GM12864 (cell line): ENCODE results near the gene TBC1D8B.

Experiments used
- DNase-seq: peaks from one replicate; pipeline ENCODE4 v3.0.0-alpha.2; 2011; ENCODE audit warnings: low read depth
- H3K4me3 ChIP-seq: 2 replicates; pipeline ENCODE4 v1.5.1; 2011; ENCODE audit warnings: mild to moderate bottlenecking, low read depth, low read length, control low read depth
- TF ChIP-seq, protein P1 (sequence below): IDR thresholded peaks from 2 replicates; pipeline ENCODE4 v1.5.1; 2011; ENCODE audit warnings: low read depth, mild to moderate bottlenecking, moderate library complexity, low read length, control low read depth, inconsistent platforms; ENCODE audit errors: missing control alignments

TBC1D8B gene

DNA sequence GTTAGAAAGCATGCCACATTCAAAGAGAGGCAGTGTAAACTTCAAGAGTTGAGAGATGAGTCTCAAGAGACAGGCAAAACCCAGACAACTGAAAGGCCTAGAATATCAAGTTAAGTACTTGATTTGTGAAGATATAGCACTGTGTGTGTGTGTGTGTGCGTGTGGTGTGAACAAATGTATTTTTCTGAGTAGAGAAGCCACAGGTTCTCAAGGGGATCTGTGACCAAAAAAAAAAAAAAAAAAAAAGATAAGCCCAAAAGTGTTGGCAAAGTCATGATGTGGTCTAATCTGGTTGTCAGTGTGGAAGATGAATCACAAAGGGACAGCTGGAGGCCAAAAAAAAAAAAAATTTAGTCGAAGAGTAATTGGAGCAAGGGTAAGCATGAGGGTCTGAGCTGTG is 96.8 kb downstream of the TBC1D8B start:
- no peak overlapping the region for H3K4me3 ChIP-seq
- TF ChIP-seq, protein P1, sequence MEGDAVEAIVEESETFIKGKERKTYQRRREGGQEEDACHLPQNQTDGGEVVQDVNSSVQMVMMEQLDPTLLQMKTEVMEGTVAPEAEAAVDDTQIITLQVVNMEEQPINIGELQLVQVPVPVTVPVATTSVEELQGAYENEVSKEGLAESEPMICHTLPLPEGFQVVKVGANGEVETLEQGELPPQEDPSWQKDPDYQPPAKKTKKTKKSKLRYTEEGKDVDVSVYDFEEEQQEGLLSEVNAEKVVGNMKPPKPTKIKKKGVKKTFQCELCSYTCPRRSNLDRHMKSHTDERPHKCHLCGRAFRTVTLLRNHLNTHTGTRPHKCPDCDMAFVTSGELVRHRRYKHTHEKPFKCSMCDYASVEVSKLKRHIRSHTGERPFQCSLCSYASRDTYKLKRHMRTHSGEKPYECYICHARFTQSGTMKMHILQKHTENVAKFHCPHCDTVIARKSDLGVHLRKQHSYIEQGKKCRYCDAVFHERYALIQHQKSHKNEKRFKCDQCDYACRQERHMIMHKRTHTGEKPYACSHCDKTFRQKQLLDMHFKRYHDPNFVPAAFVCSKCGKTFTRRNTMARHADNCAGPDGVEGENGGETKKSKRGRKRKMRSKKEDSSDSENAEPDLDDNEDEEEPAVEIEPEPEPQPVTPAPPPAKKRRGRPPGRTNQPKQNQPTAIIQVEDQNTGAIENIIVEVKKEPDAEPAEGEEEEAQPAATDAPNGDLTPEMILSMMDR: no peak
- DNase-seq: no peak

DNA sequence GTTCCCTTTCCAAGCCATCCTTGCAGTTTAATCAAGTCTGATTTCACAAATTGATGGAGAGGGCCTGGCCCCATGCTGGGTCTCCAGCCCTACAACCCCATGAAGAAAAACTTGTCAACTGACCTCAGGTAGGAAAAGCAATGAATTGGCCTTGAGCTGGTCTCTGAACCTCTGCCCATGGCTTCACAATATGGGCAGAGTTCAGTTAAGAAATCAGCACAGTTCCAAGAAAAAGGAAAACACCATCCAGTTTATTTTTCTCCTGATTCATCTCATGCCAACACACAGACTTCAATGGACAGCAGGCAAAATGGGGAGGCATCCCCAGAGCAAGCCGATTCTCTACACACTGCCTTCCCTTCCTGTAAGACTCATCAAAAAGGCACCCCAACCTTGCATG is 97.4 kb downstream of the TBC1D8B start:
- H3K4me3 ChIP-seq: no peak overlapping the region
- TF ChIP-seq, protein P1: no peak
- DNase-seq: no peak

DNA sequence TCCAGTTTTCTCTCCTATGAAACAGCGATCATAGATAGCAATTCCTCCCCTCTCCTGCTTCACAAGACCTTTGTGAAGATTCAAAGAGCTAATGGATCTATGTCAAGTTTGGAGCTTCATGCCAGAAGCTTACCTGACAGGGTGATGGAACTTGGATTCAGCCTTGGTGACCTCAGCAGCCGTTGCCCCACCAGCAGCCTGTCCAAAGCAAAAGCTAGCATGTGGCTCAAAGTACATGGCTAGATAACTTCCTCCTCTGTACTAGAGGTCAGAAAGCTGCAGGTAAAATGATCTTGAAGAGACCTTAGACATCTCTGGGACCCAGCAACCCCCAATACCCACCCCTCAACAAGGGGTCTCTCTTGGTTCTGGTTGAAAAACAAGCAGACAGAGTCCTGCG is 98.9 kb downstream of the TBC1D8B start:
- DNase-seq: no peak
- TF ChIP-seq, protein P1: no peak
- no peak overlapping the region for H3K4me3 ChIP-seq

DNA sequence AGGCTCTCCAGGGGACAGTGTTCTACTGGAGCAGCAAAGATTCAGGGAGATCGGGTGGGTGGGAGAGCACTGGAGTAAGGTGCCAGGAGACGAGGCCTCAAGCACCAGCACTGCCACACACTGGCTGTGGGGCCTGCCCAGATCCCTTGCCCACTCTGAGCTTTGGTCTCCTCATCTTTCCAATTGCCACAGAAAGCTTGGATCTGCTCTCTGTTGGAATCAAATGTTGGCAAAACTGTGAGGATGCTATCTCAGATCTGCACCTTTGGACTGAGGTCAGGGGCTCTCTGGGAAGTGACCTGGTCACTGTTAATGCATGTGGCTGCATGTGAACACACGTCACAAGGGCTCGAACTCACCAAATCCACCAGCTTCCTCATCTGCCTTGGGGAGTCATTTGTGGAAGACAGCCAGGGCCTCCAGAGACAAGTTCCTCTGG is 99.3 kb downstream of the TBC1D8B start:
- no peak overlapping the region for H3K4me3 ChIP-seq
- no peak for DNase-seq
- TF ChIP-seq, protein P1: no peak

DNA sequence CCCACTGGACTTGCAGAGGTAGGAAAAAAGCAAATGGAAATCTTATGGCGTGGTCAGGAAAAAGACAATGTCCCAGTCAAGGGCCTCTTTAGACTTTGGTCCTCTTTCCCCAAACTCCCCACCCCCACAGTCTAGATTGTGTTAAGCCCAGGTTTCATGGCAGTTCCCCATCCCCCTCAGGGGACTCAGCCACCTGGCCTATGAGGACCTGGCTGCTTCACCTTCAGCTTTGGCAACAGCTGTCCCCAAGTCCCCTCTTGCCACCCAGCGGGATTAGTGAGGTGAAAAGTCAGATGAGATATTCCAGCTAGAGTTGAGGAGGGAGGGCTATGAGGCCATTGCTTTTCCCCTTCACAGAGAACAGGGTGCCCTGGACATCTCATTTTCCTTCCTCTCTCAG is 100.2 kb downstream of the TBC1D8B start:
- TF ChIP-seq, protein P1: no peak

DNA sequence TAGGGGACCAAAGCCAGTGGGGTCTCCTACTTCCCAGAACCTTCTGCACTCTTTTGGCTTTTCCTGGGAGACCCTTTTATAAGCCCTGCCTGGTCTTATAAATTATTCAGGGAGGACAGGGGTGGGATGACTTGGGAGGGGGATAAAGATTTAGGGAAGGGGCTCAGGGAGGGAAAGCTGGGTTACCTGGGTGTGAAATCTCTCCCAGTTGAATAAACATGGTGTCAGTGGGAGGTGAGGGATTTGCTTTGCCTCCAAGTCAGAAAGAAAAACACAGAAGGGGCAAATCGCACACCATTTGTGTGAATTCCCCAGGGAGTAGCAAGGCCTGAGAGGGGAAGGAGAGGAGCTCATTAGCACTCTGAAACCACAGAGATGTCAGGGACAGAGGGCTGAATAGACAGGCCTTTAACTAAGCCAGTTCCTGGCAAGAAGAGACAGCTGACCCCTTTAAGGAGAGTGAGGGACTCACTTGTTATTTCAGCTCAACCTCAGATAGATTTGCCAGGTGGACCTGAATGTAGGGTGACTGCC is 100.9 kb downstream of the TBC1D8B start, which contains the start of gene RIPPLY1:
RIPPLY1 (minus strand) TSS at position 51 of the 534 bp plus-strand sequence. CDS start 54 bp downstream, outside the sequence.
- TF ChIP-seq, protein P1: no peak
- no peak within 1 kb of the TSS for H3K4me3 ChIP-seq
- no peak for DNase-seq

More for the DNA sequence above, 100.2 kb downstream of the TBC1D8B start:
- no peak overlapping the region for H3K4me3 ChIP-seq
- DNase-seq: no peak

DNA sequence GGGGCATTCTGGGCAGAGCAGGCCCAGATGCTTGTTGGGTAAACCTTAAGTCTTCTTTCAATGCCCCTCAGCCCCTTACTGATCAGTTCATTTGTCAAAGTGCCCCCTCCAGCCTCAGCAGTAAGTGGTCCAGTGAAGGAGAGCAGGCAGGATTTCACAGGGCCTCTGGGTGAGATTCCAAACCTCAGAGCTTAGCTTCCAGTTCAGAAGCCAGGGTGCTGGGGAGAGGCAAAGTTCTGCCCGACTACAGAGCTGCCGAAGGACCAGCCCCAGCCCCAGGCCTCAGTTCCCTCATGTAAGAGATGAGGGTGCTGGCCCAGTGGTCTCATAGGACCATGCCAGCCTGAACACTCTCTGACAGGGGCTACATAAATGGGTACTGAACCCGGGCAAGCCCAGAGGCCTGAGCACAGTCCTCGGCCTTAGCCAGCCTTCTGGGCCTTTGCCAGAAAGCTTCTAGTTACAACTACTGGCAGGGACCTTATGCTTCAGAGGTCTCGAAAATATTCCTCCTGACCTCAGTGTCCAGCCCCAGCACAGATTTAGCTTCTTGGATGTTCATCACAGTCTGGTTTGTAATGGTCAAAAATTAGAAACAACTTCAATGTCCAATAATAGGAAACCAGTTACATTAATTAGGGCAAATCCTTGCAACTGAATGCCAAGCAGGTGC is 101.5 kb downstream of the TBC1D8B start:
- H3K4me3 ChIP-seq: no peak overlapping the region
- TF ChIP-seq, protein P1: no peak
- no peak for DNase-seq
